HS-5 (cell line): ENCODE measurements around the gene ATG12.
A peak's percentile ranks its signal among the peaks of the same experiment; 100 is the strongest.
"Not testable (repeated sequence)": the region's sequence is repeated elsewhere in the genome, so short reads cannot be mapped to it uniquely, and the experiment has no call there.

Source experiments
- DNase-seq: peaks from one replicate; pipeline ENCODE4 v3.0.0-alpha.2; 2012; ENCODE audit warnings: low read depth

Gene ATG12

GRCh38 chr5:115842089-115842935 is 947 bp upstream of the ATG12 start:
- DNase-seq = no peak

DNA sequence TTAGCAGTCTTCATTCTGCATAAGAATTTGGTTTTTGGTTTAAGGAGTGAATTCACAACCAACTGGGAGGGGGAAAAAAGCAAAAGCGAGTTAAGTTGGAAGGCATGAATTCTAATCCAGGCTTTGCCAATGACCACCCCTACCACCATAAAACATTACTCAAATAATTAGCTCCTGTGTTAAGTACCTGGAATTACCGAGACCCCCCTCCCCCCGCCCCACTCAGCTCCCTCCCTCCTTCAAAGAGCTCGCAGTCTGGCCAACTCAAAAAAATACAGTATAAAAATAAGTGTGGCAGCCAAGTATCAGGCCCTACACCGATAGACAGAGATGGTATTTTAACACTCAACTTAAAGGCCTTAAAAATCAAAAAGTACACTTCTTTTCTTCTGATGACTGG is 492 bp downstream of the ATG12 start:
- DNase-seq = no peak

- DNase-seq = peak; percentile 47
Measured at GRCh38 chr5:115838885-115839518, 2.4 kb downstream of the ATG12 start.

DNA sequence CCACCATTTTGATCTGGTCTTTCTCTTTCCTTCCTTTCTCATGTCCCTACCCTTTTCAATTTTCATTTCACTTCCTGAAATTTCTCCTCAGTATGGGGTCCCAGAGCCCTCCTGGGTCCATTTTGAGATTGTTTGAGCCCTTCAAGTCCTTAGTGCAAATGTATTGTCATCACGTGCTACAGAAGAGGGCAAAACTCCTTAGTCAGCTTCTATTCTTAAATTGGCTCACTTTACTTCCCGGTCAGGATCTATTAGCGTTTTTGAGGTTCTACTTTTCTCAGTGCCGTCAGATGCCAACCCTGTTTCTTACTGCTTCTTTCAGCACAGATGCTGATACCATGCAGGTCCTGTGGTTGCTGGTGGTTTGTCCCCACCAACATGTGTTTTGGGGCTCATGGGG is 5.9 kb downstream of the ATG12 start:
- no peak for DNase-seq

GRCh38 chr5:115831163-115831768 is 10.1 kb downstream of the ATG12 start:
- DNase-seq = no peak

DNA sequence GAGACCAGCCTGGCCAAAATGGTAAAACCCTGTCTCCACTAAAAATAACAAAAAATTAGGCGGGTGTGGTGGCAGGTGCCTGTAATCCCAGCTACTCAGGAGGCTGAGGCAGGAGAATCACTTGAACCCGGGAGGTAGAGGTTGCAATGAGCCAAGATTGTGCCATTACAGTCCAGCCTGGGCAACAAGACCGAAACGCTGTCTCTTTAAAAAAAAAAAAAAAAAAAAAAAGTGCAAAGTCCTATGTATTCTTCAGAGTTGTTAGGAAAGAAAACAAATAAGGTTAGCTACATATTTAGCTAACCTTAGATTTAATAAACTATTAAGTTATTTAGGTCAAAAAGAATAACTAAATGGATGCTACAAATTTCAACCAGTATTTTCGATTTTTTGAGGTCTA is 11.5 kb downstream of the ATG12 start:
- no peak for DNase-seq

GRCh38 chr5:115825948-115826347 is 15.4 kb downstream of the ATG12 start:
- DNase-seq = no peak

DNA sequence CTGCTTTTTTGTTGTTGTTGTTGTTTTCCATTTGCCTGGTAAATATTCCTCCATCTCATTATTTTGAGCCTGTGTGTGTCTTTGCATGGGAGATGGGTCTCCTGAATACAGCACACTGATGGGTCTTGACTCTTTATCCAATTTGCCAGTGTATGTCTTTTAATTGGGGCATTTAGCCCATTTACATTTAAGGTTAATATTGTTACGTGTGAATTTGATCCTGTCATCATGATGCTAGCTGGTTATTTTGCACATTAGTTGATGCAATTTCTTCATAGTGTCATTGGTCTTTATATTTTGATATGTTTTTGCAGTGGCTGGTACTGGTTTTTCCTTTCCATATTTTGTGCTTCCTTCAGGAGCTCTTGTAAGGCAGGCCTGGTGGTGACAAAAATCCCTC is 16.4 kb downstream of the ATG12 start:
- DNase-seq = not testable (repeated sequence)

DNA sequence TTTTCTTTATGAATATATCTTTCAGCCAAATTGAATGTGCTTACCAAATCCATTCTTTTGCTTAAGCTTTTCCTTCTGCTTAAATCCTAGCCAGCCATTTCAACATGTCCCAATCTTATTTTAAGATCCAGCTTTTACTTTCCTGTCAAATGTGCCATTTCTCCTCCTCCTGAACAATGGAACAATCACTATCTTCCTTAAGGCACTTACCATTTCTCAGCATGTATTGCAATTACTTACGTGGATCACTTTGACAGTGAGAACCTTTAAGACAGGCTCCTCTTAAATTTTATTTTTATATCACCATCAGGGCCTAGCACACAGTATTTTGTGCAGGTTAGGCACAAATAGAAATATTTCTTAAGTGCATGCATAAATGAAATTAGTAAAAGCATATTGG is 20.5 kb downstream of the ATG12 start:
- DNase-seq = no peak

DNA sequence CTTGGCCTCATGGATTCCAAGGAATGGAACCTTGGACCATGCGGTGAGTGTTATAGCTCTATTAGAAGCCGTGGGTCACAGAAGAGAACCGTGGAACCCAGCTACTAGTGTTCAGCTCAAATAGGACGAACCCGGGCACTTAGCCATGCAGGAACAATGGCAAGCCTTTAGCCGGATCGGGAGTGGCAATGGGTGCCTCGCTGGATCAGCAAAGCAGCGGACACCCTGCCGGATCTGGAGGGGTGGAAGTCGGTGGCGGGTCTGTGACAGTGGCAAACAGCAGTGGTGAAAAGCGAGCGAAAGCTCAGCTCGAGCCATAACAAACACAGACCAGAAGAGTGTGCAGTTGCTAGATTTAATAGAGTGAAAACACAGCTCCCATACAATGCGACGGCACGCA is 22.5 kb downstream of the ATG12 start:
- DNase-seq = no peak

DNA sequence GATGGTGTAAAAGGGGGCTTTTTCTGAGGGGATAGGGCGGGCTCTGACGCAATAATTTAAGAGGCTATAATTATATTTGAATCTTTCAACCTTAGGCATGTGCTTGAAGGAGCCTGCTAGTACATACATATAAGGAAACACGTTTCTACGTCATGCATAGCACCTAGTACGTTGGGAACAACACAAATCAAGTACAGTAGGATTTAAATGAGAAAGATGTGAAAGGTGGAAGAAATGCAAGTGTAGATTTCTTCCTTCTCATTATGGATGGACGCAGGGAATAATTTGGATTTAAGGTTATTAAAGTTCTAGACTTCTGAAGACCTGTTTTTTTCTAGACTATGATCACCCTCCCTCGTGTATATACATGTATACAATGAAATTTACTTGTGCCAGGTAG is 24.0 kb downstream of the ATG12 start:
- no peak for DNase-seq

- DNase-seq = no peak
Measured at GRCh38 chr5:115816226-115817081, 24.9 kb downstream of the ATG12 start, which contains the start of gene CDO1. CDO1 (minus strand) TSS chr5:115816659; CDS start chr5:115816397, 262 bp downstream.

GRCh38 chr5:115815693-115816225 is 25.6 kb downstream of the ATG12 start:
- DNase-seq = no peak

DNA sequence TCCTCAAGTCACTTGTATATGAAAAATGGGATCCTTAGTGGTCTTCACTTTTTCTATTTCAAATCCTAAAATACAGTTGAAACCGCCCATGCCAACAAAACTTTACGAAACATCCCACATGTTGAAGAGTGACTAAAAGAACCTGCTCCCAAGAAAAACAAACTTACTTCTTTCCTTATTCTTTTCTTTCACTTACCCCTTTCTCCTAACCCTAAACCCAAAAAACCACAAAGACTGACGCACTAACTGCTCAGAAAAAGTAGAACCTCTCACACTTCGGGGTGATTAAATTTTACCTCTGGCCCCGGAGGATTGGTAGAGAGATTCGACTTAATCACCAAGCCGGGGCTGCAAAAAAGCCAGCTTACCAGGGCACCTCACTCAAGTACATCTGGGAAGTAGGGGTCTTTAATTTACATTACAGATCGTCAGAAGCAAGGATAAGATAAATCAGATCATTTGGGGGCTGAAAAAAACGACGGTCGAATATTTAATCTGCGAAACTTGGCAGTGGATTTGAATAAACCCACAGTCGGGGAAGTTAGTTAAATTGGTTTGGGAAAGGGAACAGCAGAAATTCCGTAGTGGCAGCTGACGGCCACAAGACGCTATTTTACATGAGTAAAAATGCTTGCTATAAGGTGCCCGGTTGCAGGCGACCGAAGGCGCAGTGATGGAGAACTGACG is 26.2 kb downstream of the ATG12 start:
- DNase-seq = no peak

- DNase-seq = no peak
Measured at GRCh38 chr5:115813719-115814118, 27.6 kb downstream of the ATG12 start.

DNA sequence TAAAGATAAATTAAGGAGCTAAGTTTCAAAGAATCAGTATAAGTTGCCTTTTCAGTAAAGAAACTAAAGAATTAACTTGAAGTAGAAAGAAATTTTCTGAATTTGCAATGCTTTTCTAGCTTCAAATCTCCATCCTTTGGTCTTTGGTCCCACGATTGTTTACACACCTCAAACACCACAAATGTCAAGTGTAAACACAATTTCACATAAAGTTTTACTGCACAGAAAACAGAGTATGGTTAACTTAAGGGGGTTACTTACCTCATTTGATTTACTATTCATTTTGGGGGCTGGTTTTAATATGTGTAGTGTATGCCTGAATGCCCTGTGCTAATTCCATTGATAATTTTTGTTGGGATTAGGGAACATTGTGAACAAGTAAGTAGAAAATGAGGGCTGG is 29.0 kb downstream of the ATG12 start:
- no peak for DNase-seq

DNA sequence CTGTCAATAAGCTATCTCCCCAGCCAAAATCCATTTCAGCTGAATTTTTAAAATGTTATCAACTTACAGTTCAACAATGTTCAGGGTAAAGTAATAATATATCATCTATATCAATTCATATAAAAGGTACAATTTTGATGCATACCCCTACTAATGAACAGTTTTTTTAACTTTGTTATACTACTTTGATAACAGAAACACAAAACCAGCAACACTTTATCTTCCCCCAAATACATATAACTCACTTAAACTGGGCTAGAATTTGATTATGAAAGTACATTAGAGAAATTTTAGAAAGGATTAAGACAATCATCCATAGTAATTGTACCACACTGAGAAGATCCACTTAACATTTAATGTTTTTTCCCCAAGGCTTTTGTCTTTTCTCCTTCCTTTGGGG is 30.0 kb downstream of the ATG12 start:
- no peak for DNase-seq

GRCh38 chr5:115810761-115811160 is 30.6 kb downstream of the ATG12 start:
- peak; percentile 61 for DNase-seq

GRCh38 chr5:115809946-115810345 is 31.4 kb downstream of the ATG12 start:
- DNase-seq = no peak

DNA sequence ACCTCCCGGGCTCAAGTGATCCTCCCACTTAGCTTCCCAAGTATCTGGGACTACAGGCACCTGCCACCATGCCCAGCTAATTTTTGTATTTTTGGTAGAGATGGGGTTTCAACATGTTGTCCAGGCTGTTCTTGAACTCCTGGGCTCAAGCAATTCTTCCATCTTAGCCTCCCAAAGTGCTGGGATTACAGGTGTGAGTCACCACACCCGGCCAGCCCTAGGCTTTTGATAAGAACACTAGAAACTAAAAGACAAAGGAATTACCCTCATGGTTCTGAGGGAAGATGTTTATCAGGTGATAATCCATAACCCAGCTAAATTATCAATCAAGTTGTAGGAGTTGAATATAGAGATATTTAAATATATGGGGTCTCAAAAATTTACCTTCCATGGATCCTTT is 33.3 kb downstream of the ATG12 start:
- DNase-seq = not testable (repeated sequence)

DNA sequence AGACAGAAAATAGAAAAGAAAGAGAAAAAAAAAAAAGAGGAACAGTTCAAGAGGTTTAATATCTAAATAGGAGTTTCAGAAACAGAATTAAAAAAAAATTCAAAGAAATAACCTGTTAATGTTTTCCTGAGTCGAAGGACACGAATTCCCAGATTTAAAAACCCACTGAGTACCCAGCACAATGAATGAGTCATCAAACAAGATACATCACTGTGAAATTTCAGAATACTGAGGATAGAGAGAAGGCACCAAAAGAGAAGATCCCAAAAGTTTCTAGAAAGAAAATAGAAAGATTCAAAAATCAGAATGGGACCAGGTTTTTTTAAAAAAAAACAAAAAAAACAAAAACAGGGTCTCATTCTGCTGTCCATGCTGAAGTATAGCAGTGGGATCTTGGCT is 33.7 kb downstream of the ATG12 start:
- DNase-seq = no peak
